Measurements from ENCODE around the gene P2RX7.

DNA sequence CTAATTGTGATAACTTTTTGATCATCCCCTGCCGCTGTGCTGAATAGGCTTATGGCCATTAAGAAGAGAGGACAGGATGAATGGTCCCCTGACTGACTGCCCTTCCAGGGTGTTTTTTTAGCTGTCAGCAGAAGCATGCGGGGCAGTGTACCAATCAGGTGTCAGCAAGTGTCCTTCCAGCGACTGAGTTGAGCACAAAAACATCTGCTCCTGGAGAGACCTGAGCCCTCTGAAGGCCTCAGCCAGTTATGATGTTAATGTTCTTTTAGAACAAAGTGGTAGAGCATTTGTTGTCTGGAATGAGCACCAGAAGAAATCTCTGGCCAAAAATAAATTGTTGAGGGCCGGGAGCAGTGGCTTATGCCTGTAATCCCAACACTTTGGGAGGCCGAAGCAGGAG, 37.5 kb downstream of the P2RX7 start:
- TF ChIP-seq, protein P1, sequence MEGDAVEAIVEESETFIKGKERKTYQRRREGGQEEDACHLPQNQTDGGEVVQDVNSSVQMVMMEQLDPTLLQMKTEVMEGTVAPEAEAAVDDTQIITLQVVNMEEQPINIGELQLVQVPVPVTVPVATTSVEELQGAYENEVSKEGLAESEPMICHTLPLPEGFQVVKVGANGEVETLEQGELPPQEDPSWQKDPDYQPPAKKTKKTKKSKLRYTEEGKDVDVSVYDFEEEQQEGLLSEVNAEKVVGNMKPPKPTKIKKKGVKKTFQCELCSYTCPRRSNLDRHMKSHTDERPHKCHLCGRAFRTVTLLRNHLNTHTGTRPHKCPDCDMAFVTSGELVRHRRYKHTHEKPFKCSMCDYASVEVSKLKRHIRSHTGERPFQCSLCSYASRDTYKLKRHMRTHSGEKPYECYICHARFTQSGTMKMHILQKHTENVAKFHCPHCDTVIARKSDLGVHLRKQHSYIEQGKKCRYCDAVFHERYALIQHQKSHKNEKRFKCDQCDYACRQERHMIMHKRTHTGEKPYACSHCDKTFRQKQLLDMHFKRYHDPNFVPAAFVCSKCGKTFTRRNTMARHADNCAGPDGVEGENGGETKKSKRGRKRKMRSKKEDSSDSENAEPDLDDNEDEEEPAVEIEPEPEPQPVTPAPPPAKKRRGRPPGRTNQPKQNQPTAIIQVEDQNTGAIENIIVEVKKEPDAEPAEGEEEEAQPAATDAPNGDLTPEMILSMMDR (IDR thresholded peaks at IDR 0.05; ENCODE audit: low read length) = no peak
- TF ChIP-seq EZH2 (optimal IDR thresholded peaks at IDR 0.05; ENCODE audit: low read depth, low read length) (no peak), EZH2phosphoT487 (IDR thresholded peaks at IDR 0.05; ENCODE audit: low read length) (no peak)
